HG03432 (cell line): ENCODE data around the gene CTXND1.
"Not testable (repeated sequence)": the region's sequence is repeated elsewhere in the genome, so short reads cannot be mapped to it uniquely, and the experiment has no call there.

Experiments used
- ATAC-seq: cut with Tn5 transposase; IDR thresholded peaks from one replicate; pipeline ENCODE4 v1.9.1; 2021; ENCODE audit warnings: mild to moderate bottlenecking, moderate library complexity; ENCODE audit not compliant: unreplicated experiment

CTXND1 gene

DNA sequence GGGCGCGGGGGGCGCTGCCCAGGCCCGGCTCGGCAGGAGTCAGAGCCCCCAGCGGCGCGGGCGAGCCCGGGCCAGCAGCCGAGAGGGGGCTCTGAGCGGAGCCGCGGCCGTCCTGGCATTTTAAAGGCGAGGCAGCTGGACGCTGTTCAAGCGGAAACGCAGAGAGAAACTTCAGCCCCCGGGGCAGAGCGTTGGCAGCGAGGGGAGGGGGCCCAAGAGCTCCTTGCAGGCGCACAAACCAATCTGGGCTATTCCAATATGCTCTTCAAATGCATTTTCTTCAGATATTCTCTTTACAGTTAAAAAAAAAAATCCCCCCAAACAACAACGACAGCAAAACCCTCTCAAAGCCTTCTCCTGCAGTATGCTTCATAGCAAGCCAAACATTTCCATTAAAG is at the start of gene CTXND1:
CTXND1 (minus strand) TSS at position 93 of the 398 bp plus-strand sequence. CDS start 50,264 bp downstream, outside the sequence.
- no peak for ATAC-seq

DNA sequence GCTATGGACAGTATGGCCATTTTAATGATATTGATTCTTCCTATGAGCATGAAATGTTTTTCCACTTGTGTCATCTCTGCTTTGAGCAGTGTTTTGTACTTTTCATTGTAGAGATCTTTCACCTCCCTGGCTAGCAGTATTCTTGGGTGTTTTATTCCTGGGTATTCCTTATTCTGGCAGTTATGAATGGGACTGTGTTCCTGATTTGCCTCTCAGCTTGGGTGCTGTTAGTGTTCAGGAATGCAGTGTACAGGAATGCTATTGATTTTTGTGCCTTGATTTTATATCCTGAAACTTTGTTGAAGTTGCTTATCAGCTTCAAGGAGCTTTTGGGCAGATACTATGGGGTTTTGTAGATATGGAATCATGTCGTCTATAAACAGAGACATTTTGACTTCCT is 49.5 kb upstream of the CTXND1 start:
- no peak for ATAC-seq

DNA sequence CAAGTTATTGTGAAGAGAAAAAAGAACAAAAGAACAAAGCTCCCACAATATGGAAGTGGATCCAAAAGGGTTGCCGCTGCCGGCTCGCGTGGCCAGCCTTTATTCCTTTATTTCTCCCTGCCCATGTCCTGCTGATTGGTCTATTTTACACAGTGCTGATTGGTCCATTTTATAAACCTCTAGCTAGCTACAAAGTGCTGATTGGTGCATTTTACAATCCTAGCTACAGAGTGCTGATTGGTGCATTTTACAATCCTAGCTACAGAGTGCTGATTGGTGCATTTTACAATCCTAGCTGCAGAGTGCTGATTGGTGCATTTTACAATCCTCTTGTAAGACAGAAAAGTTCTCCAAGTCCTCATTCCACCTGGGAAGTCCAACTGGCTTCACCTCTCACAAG is 43.8 kb upstream of the CTXND1 start:
- ATAC-seq = not testable (repeated sequence)

DNA sequence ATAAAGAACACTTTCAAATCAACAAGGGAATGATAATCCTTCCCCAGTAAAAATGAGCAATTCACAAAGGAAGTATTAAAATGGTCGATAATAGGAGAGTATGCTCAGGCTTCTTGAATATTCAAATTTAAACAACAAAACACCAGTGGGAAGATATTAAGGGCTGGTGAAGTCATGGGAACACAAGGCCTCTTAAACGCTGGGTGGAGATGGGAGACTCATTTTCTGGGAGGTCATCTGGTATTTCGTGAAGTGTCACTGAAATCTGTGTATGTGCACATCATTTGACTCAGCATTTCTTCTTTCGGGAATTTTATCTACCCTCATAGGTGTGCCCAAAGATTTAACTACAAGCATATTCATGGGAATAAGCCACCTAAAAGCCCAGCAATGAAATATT is 40.1 kb upstream of the CTXND1 start:
- ATAC-seq = no peak

DNA sequence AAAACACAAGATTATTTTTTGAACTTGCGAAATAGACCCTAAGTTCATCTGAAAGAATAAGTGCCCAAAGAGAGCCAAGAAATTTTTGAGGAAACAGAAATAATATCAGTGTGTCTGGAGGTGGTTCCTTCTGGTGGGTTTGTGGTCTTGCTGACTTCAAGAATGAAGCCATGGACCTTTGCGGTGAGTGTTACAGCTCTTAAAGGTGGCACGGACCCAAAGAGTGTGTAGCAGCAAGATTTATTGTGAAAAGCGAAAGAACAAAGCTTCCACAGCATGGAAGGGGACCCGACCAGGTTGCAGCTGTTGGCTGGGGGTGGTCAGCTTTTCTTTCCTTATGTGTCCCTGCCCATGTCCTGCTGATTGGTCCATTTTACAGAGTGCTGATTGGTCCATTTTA is 38.9 kb upstream of the CTXND1 start:
- not testable (repeated sequence) for ATAC-seq

DNA sequence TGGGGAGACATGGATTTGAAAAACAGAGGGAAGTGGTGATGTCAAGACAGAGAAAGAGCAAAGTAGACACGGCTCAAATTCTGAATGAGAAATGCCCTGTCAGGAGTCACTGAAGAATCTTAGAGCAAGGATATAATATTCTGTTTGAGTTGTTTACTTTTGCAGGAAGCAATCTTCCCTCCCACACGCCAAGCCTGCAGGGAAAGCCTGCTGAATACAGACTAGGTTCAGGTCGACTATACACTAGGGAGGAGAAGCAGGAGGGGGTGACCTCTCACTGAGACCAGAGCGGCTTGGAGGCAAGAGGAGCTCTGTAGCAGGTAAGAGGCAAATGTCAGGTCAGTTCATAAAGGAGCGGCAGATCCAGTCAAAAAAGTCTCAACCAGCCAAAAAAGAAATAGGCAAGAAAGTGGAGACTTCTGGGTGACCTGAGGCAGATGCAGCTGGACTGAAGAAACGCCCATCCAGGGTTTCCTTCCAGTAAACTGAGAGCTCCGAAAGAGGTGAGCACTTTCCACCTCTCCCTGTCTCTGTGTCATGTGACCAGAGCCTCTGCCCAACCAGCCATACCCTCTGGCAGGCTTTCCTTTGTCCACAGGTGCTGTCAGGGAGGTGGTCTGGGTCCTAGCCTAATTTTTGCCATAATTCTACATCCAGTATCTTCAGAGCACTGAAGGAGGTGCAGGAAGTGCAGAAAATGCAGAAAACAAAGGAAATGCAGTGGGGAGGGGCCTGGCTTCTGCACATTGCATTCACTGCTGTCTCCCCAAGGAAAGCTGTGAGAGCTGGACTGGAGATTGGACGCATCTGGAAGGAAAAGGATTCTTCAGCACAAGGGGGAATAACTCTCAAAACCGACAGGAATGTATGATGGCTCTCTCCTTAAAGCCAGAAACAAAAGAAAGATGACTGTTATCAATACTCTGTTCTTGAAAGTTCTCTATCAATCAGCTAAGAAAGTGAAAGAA is 37.8 kb upstream of the CTXND1 start:
- no peak for ATAC-seq

DNA sequence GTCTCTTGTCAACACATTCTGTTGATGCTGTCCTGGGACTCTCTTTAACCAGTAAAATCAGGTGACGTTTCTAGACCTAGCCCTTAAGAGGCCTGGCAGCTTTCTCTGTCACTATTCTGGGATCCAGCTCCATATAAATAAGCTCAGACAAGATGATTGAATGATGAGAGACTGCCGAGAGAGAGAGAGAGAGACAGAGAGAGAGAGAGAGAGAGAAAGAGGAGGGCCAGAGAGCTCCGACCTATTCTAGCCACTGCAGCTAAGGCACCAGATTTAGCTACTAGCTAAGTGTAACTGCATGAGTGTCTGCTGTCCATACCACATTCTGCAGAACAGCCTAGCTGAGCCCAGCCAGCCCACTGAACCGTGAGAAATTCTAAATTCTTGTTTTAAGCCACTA is 36.1 kb upstream of the CTXND1 start:
- ATAC-seq = no peak

DNA sequence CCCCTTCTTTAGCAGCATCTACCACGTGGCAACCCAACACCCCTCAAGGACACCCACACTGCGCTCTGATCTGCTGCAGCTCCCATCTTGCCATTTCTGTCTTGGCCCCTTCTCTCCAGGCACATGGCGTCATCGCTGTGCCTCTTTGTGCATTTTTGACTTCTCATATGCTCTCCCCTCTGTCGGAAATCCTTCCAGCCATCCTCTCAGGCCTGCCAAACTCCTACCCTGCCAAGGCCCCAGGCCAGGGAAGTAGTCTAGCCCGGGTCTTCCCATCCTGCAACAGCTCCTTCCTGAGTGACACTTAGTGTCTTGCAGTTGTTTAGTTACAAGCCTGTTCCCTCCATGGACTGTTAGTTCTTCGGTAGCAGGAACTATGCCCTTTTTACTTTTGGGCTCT is 34.0 kb upstream of the CTXND1 start:
- ATAC-seq = no peak

DNA sequence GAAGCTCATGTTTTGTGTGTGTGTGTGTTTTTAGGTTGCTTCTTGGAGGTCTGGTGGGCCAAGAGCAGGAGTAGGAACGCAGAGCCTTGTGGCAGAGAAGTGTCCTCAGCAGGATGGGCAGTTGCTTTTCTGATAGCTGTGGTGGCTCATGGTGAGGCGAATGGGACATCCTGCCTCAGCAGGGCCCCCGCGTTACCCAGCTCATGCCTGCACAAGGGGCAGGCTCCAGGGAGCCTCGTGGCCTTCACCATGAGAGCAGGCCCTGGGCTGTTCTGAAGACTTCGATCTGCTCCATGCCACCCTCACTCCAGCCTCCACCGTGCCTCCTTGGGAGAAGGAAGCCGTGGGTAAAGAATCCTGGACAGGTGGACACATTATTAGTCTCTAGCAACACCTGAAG is 33.4 kb upstream of the CTXND1 start:
- ATAC-seq = no peak

DNA sequence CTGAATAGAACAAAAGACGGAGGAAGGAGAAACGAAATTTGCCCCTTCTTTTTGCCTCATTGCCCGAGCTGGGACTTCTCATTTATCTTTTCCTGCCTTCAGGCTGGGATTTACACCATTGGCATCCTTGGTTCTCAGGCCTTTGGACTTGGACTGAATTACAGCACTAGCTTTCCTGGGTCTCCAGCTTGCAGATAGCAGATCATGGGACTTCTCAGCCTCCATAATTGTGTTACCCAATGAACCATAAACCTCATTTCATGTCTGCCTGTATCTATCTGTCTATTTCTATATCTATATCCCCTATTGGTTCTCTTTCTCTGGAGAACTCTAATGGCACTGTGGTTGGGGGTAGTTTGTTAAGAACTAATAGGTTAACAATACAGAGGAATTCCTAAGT is 31.5 kb upstream of the CTXND1 start:
- ATAC-seq = no peak

DNA sequence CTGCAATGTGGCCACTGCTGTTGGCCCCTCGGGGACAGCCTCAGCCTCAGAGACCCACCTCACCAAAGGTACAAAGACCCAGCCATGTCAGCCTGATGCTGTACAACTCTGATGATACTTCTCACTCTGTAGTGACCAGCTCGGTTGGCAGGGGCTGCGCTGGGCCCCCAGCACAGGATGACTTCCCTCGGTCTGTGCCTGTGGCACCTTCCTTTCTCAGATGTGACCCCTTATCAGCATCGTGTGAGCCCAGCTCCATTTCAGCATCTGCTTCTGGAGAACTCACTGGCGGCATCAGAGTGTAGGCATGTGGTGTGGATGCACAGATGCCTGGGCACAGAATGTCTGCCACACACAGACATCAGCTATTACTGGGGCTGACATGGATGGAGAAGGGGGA is 25.1 kb upstream of the CTXND1 start:
- no peak for ATAC-seq

DNA sequence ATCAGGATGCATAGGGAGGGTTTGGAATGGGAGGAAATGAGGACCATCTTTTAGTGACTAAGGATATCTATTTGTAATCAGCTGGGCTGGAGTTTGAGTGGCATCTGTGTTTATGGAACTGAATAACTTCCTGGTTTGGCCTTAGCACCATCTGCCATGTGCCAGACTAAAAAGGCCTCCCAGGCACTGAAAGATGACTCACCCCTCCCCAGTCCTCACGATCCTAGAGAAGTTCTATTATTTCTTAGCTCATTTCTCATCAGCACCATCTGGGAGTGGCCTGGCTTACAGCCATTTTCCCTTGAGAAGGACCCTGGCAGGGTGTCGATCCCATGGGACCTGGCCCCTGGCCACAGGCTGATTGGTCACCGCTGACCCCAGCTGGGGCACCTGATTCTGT is 23.9 kb upstream of the CTXND1 start:
- no peak for ATAC-seq

DNA sequence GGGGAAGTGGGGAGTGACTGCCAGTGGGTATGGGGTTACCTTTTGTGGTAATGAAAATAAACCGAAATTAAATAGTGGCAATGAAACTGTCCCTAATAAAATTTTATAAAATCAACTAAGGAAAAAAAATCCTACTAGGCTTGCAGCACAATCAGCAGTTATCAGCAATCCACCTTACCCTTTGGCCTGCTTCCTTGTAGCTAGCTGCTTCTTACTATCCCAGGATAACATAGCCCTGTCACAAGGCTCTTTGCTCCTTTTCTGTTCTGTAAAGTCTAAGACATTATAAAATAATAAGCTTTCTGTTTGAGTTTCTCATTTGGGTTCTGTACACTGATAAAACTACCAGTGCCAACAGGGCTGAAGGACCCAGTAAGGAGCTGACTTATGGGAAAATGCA is 23.0 kb upstream of the CTXND1 start:
- no peak for ATAC-seq

DNA sequence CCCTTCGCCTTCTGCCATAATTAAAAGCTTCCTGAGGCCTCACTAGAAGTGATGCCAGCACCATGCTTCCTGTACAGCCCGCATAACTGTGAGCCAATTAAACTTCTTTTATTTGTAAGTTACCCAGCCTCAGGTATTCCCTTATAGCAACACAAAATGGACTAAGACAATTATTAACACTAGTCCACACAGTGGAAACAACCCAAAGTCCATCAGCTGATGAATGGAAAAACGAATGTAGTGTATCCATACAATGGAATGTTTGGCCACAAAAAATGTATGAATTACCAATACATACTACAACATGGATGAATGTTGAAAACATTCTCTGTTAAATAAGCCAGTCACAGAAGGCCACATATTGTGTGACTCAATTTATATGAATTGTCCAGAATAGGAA is 22.5 kb upstream of the CTXND1 start:
- ATAC-seq = no peak

DNA sequence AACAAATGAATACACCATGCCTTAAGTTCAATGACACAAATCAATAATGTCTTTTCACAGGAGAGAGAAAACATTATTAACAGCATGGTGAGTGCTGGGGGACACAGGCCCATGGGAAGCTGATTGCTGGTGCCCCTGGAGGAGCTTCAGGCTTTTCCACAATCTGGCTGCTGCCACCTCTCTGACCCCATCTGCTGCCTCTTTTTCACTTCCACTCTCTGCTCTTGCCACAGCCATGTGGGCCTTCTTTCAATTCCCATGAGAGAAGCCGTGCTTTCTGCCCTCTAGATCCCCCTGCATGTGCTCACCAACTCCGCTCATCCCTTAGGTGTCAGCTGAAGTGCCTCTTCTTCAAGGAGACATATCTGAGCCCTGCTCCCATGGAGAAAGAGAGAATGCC is 21.0 kb upstream of the CTXND1 start:
- no peak for ATAC-seq

DNA sequence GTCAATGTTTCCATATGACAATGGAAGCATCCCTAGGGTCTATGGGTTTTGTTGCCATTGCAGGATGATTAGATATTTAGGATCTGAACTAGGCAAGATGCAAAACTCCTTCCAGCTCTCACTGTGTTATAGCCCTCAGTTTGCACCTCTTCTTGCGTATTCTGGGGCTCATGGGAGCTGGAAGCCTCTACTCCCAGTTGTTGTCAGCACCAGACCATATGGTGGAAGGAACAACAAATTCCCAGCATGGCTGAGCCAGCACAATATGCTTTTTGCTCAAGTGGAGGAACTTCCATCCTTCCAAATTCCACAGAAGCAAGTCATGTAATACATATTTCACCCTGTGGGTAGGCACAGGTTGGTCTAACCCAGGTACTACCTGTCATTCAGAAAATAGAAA is 18.5 kb upstream of the CTXND1 start:
- no peak for ATAC-seq

DNA sequence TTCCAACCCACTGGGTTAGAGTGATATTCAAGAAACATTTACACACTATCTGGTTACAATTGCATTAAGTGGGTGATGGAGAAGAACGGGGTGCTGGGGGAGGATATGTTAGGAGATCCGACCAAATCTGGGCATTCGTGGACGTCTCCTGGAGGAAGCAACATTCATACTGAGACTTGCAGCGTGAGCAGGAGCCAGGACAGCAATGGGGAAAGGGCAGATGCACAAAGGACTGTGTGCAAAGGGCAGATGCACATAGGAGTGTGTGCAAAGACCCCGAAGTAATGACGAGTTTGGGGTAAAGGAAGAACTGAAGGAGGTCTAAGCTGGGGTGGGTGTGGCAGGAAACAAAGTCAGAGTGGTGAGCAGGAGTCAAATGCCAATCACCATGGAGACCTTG is 16.1 kb upstream of the CTXND1 start:
- ATAC-seq = no peak

DNA sequence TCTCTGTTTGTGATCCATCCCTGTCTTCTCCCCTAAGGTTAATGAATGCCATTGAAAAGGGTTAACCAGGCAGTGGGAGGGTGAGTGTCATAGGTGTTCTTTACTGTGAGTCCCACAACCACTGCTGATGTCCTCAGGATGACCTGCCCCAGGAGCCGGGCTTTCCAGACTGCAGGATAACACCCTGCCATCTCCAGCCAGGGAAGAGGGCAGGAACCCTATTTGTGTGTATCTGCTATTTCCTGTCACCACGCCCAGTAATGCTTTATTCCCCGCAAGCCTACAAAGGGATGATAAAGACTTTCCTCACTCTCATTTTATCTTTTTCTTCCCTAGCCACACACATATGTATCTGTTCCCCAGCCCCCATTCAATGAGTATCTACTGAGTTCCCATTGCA is 15.6 kb upstream of the CTXND1 start:
- ATAC-seq = no peak

DNA sequence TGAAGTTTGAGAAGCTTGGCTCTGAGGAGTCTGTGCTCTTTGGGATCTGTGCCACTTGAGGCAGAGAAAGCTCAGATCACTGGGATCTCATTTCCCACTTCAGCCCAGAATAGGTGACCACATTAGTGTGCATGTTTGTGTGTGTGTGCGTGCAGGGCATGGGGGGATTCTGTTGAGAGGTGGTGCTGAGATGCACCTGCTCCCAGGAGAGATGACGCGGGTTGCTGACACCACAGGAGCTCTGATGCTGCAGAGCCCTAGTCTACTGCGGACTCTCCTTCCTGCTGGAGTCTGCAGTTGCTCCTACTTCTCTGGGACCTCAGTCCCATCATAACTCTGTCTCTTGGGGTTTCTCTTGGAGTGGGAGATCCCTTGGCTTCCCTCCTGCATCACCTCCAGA is 14.7 kb upstream of the CTXND1 start:
- ATAC-seq = no peak

DNA sequence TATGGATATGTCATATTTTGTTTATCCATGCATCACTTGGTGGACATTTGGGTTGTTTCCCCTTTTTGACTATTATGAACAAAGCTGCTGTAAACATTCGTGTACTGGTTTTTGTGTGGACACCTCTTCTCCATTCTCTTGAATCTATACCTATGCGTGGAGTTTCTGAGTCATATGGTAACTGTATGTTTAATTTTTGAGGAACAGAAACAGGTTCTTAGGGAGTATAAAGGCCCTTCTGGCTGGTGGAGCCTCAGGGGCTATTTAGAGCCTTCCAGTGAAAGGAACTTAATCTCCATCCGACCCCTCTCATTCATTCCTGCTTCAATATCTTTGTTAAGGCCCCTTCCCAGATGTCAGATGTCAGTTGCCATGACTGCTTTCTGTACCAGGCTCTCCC is 14.1 kb upstream of the CTXND1 start:
- no peak for ATAC-seq

DNA sequence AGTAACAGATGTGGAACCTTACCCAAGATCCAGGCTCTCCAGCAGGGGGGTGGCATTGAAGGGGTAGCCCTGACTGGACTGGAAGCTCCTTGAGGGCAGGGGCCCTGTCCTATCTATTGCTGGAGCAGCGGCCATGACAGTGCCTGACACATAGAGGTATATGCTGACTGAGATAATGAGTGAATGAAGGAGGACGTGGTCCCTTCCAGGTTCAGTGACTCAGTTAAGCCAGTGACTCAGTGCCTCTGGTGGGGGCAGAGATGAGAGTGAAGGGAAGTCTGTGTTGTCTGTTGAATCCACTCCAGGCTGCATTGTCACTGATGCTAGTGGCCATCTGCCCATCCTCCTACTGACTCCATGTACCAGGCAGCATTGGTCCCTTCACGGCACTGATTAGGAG is 13.0 kb upstream of the CTXND1 start:
- ATAC-seq = no peak

DNA sequence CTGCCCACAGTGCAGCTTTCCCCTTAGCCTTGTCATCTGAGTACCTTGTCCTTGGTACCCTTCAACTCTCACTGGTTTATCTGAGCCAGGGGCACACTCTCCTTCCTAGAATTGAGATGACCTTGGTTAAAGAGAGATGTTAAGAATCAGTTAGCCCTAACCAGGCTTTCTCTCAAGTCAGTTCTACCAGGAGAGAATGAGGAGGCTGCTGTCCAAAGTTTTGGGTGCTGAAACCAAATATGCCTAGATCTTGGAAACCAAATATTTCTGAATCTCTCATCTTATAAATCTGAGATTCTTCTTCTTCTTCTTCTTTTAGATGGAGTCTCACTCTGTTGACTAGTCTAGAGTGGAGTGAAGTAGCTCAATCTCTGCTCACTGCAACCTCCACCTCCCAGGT is 12.0 kb upstream of the CTXND1 start:
- no peak for ATAC-seq

DNA sequence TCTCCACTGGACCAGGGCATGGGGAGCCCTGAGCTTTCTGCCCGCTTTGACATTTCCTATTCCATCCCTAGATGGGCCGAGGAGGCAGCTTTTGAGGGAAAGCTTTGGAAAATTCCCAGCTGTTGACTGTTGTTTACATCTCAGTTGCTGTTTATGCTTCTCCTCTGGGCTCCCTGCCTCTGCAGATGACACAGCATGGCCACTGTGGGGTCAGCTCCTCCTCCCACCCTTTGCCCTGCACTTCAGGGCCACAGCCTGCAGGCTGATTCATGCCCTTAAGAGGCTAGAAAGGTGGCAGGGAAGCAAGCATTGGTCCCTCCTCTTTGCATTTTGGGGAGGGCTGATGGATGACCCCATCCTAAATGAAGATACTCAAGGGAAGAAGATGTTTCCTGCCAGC is 8.5 kb upstream of the CTXND1 start:
- ATAC-seq = no peak
